Measurements from ENCODE around the gene C1QL4. TPM values are rescaled to one million over a fixed set of nuclear protein-coding genes. Genes with fewer than 3 reads are reported as not detected.
"Not testable (repeated sequence)": the region's sequence is repeated elsewhere in the genome, so short reads cannot be mapped to it uniquely, and the experiment has no call there.

Gene C1QL4
- total and polyA plus RNA-seq, 3 experiments from 2014 or later = not detected

DNA sequence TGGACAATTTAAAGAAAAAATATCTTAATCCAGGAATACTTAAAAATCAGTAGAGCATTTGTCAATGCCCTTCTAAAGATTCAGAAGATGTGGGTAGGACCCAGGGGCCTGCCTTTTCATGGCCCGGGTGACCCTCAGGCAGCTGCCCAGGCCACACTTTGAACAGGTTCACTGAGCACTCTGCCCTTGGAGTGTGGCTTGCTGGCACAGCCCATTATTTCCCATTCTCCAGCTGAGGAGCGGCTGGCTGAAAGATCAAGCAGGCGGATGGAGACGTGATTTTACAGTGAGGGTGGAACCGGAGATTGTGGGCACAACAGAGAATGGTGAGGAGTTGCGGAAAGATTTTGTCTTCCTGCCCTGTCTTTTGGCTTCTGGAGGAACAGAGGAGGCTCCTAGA, 49.1 kb downstream of the C1QL4 start:
- Histone ChIP-seq H3K36me3 (ENCODE audit: insufficient read depth, low read length) (no peaks in the 10 kb centered on the region), H3K4me1 (ENCODE audit: insufficient read depth, low read length) (no peaks in the 10 kb centered on the region), H3K27me3 (ENCODE audit: insufficient read depth, low read length, poor library complexity, severe bottlenecking) (peaks cover 7% of the 10 kb centered on the region), H3K27ac (ENCODE audit: low read depth, low read length) (no peak overlapping the region), H3K9me3 (ENCODE audit: low read length) (no peaks in the 10 kb centered on the region), H3K4me3 (ENCODE audit: low read length) (no peak overlapping the region)
- peak in 1 of 5 donors; percentile 23 for DNase-seq
- H3K4me1 Mint-ChIP-seq = no peaks in the 10 kb centered on the region
- no peaks in the 10 kb centered on the region for H3K9me3 Mint-ChIP-seq
- H3K4me3 Mint-ChIP-seq = no peak overlapping the region
- ChIA-PET POLR2A (no interaction called here), CTCF (interaction anchor here (1.0 to 12.3 kb wide), 5 partner anchors 9 to 227 kb away, joined by 3 to 109 read pairs (median 10); partner anchors contain the start of gene DNAJC22)
- H3K27me3 Mint-ChIP-seq = peaks cover 16 to 48% of the 10 kb centered on the region in 2 donors
- H3K36me3 Mint-ChIP-seq = no peaks in the 10 kb centered on the region
- H3K27ac Mint-ChIP-seq = peak overlapping the region in 1 of 8 donors; percentile 2

- no peaks in the 10 kb centered on the region for H3K4me1 ChIP-seq (ENCODE audit: insufficient read depth, low read length)
- no peak overlapping the region for H3K4me3 ChIP-seq (ENCODE audit: low read length)
- peaks cover 7% of the 10 kb centered on the region for H3K27me3 ChIP-seq (ENCODE audit: insufficient read depth, low read length, poor library complexity, severe bottlenecking)
- ChIA-PET POLR2A (interaction anchor here (0.6 kb wide), 1 partner anchor 28 kb away, joined by 4 read pairs; no protein-coding TSS in a partner anchor), CTCF (interaction anchor here (1.0 to 12.3 kb wide), 5 partner anchors 10 to 63 kb away, joined by 3 to 109 read pairs (median 3); partner anchors contain the start of gene PRPH)
- Mint-ChIP-seq H3K27me3 (peaks cover 18 to 41% of the 10 kb centered on the region in 2 donors), H3K4me3 (no peak overlapping the region), H3K9me3 (no peaks in the 10 kb centered on the region), H3K27ac (no peak overlapping the region), H3K36me3 (no peaks in the 10 kb centered on the region), H3K4me1 (no peaks in the 10 kb centered on the region)
- no peak for DNase-seq
- H3K27ac ChIP-seq (ENCODE audit: low read depth, low read length) = no peak overlapping the region
- no peaks in the 10 kb centered on the region for H3K9me3 ChIP-seq (ENCODE audit: low read length)
- no peaks in the 10 kb centered on the region for H3K36me3 ChIP-seq (ENCODE audit: insufficient read depth, low read length)
Observed at GRCh38 chr12:49284672-49285071, 52.3 kb downstream of the C1QL4 start.

- H3K4me1 ChIP-seq (ENCODE audit: insufficient read depth, low read length) = no peaks in the 10 kb centered on the region
- Mint-ChIP-seq H3K36me3 (no peaks in the 10 kb centered on the region), H3K27me3 (peaks cover 18 to 42% of the 10 kb centered on the region in 2 donors), H3K27ac (no peak overlapping the region), H3K9me3 (no peaks in the 10 kb centered on the region), H3K4me1 (no peaks in the 10 kb centered on the region), H3K4me3 (no peak overlapping the region)
- H3K36me3 ChIP-seq (ENCODE audit: insufficient read depth, low read length) = no peaks in the 10 kb centered on the region
- peaks cover 4% of the 10 kb centered on the region for H3K27me3 ChIP-seq (ENCODE audit: insufficient read depth, low read length, poor library complexity, severe bottlenecking)
- no peaks in the 10 kb centered on the region for H3K9me3 ChIP-seq (ENCODE audit: low read length)
- no peak overlapping the region for H3K4me3 ChIP-seq (ENCODE audit: low read length)
- H3K27ac ChIP-seq (ENCODE audit: low read depth, low read length) = no peak overlapping the region
- CTCF ChIA-PET = interaction anchor here (1.1 to 12.3 kb wide), 4 partner anchors 11 to 64 kb away, joined by 3 to 109 read pairs (median 5); partner anchors contain the start of gene PRPH
- POLR2A ChIA-PET = interaction anchor here (0.6 kb wide), 1 partner anchor 29 kb away, joined by 4 read pairs; no protein-coding TSS in a partner anchor
- DNase-seq = no peak
Observed at GRCh38 chr12:49283541-49284429, 53.2 kb downstream of the C1QL4 start.

GRCh38 chr12:49282740-49283375, 54.1 kb downstream of the C1QL4 start:
- H3K4me1 ChIP-seq (ENCODE audit: insufficient read depth, low read length); H3K4me1 Mint-ChIP-seq; H3K27ac Mint-ChIP-seq; H3K9me3 ChIP-seq (ENCODE audit: low read length); H3K27ac ChIP-seq (ENCODE audit: low read depth, low read length); H3K36me3 ChIP-seq (ENCODE audit: insufficient read depth, low read length); H3K4me3 Mint-ChIP-seq; H3K4me3 ChIP-seq (ENCODE audit: low read length); H3K36me3 Mint-ChIP-seq; POLR2A ChIA-PET; DNase-seq; H3K9me3 Mint-ChIP-seq; H3K27me3 ChIP-seq (ENCODE audit: insufficient read depth, low read length, poor library complexity, severe bottlenecking): not testable (repeated sequence)
- peaks cover 13 to 35% of the 10 kb centered on the region in 2 donors for H3K27me3 Mint-ChIP-seq
- CTCF ChIA-PET = interaction anchor here (0.9 to 1.4 kb wide), 2 partner anchors 54 to 65 kb away, joined by 3 to 4 read pairs; partner anchors contain the start of gene C1QL4

Other genes with a start within 250 kb of the C1QL4 start
- under 1 TPM in 1 of 2 experiments, not detected in 1; 0.04 TPM for gene DHH, start 242.4 kb downstream of the C1QL4 start, total RNA-seq
- gene DHH, start 242.4 kb downstream of the C1QL4 start, polyA plus RNA-seq = not detected
- gene LMBR1L, start 226.3 kb downstream of the C1QL4 start, total RNA-seq = 10 to 100 TPM; 47.2 to 48.7 TPM
- gene LMBR1L, start 226.3 kb downstream of the C1QL4 start, polyA plus RNA-seq = 37.6 TPM
- 1,000 to 10,000 TPM; 2,435 to 2,464 TPM for gene TUBA1B, start 205.8 kb downstream of the C1QL4 start, total RNA-seq
- 378 TPM for gene TUBA1B, start 205.8 kb downstream of the C1QL4 start, polyA plus RNA-seq
- 10 to 100 TPM; 67.8 to 70.4 TPM for gene TUBA1A, start 148.1 kb downstream of the C1QL4 start, total RNA-seq
- gene TUBA1A, start 148.1 kb downstream of the C1QL4 start, polyA plus RNA-seq = 167 TPM
- gene TUBA1C, start 72.1 kb downstream of the C1QL4 start, total RNA-seq = 100 to 1,000 TPM; 351 to 356 TPM
- 49.5 TPM for gene TUBA1C, start 72.1 kb downstream of the C1QL4 start, polyA plus RNA-seq
- not detected for gene PRPH, start 42.0 kb downstream of the C1QL4 start, total RNA-seq
- not detected for gene PRPH, start 42.0 kb downstream of the C1QL4 start, polyA plus RNA-seq
- 10 to 100 TPM; 33.6 to 35.0 TPM for gene TROAP, start 13.9 kb downstream of the C1QL4 start, total RNA-seq
- 0.79 TPM for gene TROAP, start 13.9 kb downstream of the C1QL4 start, polyA plus RNA-seq
- gene DNAJC22, start 9.7 kb upstream of the C1QL4 start, total RNA-seq = not detected
- not detected for gene DNAJC22, start 9.7 kb upstream of the C1QL4 start, polyA plus RNA-seq
- 1 to 10 TPM; 9.1 to 9.4 TPM for gene SPATS2, start 30.3 kb upstream of the C1QL4 start, total RNA-seq
- gene SPATS2, start 30.3 kb upstream of the C1QL4 start, polyA plus RNA-seq = 7.6 TPM
- gene KCNH3, start 201.8 kb upstream of the C1QL4 start, total RNA-seq = 1 to 10 TPM; 2.5 to 3.1 TPM
- 1.4 TPM for gene KCNH3, start 201.8 kb upstream of the C1QL4 start, polyA plus RNA-seq
- gene MCRS1, start 231.0 kb upstream of the C1QL4 start, total RNA-seq = 10 to 100 TPM; 89.1 to 96.5 TPM
- gene MCRS1, start 231.0 kb upstream of the C1QL4 start, polyA plus RNA-seq = 61.6 TPM